Stimulated activated CD4-positive, alpha-beta T cell treated with anti-CD3 and anti-CD28 coated beads, Interleukin-4, amount 100 ng/mL, for 48 hours (primary cell): ENCODE results near the gene SLC1A1.
"Not testable (repeated sequence)": the region's sequence is repeated elsewhere in the genome, so short reads cannot be mapped to it uniquely, and the experiment has no call there.

Experiments used
- DNase-seq, 2 donors: peaks; one replicate each; pipeline ENCODE4 v3.0.0-alpha.2; 2020; ENCODE audit warnings: low read depth in 2 of 2

SLC1A1 gene

GRCh38 chr9:4576448-4576847 lies 86.2 kb downstream of the SLC1A1 start:
- no peak for DNase-seq

DNA sequence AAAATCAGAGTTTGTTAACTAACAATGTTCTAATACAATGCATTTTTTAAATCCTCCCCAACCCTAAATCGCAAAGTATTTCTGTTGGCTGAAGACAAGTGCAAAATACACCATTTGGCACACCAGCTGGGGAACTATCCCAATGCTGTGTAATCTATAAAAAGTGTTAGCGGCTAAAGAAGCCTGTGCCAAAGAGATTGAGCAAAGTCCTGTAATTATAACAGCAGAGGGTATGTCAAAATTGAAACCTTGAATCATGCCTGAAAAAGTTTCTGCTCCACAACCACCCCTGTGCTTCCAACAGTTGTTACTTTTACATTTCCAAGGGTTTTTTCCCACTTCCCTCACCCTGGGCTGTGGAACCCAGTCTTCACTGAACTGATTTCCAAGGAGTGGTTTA lies 88.7 kb downstream of the SLC1A1 start:
- DNase-seq, result no peak

DNA sequence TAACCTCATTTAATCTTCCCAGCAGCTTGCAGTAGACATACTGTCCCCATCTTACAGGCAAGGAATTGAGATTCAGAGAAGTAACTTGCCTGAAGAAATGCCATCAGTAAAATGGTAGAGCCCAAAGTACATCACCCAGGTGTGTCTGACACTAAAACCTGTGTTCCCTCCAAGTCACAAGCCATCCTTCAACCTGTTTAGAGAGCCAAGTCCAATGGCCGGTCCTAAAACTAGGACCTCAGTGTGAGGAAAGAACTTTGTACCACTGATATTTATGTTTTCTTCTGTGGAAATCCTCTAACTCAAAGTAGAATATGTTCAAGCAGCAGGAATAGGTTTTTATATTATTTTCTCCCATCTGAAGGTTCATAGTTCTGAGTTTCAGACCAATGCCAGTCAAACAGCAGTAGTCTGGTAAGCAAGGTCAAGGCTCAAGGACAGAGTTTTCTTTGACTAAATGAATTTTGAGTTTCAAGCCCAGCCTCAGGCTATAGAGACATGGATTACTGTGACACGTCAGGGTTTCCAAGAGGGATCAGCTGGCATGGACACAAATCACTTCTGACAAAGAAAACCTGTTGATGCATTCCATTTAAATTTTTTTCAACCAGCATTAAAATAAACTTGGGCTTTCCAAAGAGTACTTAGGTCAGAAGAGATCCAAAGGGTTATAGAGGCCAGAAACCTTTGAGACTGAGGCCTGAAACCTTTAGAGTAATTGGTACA lies 90.9 kb downstream of the SLC1A1 start:
- no peak for DNase-seq

DNA sequence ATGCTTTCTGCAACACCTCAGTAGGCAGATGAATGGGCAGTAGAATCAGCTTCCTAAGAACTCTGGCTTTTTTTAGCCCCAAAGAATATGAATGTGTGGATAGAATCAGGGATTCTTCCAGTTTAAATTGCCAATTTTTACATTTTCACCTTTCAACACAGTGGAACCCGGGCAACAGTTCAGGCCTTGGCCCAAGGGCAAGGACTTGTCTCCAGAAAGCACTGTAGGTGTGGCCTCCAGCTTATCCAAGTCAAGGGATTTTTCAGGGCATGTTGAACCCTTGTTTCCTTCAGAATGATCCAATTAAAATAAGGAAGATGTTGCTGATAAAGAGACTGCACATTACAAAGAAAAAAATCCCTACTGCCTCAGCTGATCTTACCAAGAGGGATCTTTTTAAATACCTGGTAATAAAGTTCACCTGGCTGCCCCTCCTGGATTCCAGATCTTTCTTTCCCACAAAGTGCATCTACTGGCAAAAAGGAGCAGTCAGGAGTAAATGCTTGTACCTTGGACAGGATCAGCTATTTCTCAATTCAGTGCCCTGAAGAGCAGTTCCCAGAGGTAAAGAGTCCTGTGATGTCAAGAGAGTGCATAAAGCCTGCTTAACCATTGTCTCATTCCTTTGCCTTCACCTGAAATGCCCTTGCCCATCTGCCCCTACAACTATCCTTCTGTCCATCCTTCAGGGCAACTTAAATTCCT lies 91.7 kb downstream of the SLC1A1 start:
- no peak for DNase-seq

GRCh38 chr9:4583001-4583400 lies 92.7 kb downstream of the SLC1A1 start:
- DNase-seq, result no peak

DNA sequence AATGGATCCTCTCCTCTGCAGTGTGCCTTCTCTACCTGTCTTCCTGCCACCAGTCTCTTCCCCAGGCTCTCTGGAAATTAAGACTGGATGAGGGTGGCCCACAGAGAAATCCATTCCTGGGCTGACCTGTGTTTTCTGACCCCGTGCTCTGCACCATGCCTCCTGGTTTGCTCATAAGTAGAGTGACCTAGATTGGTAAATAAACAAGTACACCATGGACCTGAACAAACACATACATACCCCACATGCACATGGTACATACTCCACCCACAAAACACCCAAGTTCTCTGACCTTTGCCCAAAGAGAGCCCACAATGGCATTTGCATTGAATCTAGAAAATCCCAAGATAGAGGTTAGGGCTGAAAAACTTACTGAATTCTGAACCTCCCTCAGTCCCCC lies 94.4 kb downstream of the SLC1A1 start:
- no peak for DNase-seq

- no peak for DNase-seq
These were observed 94.9 kb downstream of the SLC1A1 start for GRCh38 chr9:4585135-4585534.

DNA sequence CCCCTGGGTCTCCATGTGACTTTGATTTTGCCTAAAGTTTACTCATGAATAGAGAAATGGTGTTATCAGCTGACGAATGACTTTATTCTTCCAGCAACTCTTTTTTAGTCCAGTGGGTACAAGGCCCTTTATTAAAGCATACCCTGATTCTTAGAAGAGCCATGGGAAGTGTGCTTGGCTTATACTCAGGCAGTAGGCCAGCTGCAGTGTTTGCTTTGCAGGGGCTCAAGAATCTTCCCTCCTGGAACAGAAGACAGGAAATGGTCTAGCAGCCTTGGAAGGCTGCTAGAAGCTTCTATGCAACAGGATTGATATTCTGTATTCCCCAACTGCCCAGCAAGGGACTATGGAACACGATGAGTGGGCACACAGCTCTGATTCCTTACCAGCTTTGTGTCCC lies 98.5 kb downstream of the SLC1A1 start:
- DNase-seq, result no peak

DNA sequence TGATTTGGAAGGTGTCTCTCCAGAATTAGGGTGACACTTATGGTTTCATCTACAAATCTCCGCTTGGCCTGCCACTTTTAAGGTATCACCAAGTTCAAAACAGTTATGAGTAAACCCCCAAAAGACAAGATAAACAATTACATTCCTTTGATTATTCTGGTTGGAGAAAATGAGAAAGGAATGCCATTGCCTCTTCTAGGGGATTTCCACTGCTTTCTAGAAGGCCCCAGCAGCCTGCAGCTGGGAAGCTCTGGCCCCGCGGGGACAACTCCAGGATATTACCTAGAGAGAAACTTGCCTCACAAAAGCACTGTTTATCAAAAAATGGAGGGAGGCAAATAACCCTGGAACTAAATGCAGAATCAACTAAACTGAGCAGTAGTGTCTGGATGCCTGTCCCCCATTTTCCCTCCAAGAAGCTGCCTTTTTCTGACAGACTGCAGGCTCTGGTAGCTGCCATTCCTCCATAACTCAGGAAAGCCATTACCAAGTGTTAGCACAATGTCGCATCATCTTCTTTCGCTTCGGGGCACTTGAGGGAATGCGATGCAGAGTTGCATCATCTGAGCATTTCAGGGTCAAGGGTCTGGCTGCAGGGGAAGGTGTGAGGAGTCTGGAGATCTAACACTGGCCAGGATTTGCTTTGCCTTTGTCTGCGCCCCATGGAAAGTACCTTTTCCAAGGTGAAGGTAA lies 100.3 kb downstream of the SLC1A1 start:
- DNase-seq, result no peak

DNA sequence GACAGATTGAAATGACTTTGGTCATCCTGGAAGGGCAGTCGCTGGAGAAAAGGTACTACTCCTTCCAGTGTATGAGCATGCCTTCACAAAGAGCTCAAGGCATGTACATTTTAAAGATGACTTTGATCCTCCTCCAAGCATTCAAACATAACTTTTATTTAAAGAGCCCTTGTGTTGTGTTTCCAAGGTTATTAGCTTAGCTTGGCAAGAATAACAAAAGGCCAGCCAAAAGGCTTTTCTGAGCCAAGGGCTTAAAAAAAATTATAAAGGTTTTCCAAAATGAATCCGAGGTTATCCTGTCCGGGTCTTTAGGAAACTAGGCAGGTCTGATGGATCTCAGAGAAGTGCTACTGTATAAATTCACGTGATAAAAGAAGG lies 100.8 kb downstream of the SLC1A1 start:
- no peak for DNase-seq

GRCh38 chr9:4592295-4592694 lies 102.0 kb downstream of the SLC1A1 start:
- DNase-seq, result no peak

DNA sequence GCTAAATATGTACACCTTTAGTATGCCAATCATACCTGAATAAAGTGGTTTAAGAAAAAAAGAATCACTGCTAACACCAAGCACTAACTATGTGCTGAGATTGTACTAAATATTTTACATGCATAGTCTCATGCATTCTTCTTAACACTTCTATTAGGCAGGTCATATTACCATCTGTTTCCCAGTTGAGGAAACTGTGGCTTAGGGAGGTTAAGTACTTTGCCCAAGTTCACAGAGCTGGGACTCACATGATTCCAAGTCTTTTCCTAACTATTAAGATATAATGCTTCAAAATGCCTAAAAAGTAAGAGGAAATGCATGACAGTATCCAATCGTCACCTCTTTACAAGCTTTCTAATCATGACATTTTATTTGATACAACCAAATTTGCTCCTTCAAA lies 102.6 kb downstream of the SLC1A1 start:
- DNase-seq, result no peak

DNA sequence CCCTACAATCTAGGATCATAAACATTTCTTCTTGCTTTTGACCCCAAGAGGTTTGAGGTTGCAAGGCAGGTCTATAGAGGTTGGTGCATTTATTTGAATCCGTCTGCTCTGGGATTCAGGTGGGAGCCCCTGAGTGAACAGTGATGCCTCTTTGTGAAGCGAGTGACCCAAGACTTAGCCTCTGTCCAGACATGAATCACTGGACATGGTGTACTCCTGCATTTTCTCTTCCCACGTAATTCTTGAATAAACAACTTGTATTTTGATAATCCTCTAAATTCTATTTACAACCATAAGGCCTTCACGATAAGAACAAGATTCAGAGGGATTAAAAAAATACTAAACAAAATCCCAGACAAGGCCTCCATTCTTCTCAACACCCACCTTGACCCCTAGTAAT lies 104.3 kb downstream of the SLC1A1 start:
- DNase-seq, result no peak

- no peak for DNase-seq
These were observed 104.7 kb downstream of the SLC1A1 start for GRCh38 chr9:4594994-4595393.

DNA sequence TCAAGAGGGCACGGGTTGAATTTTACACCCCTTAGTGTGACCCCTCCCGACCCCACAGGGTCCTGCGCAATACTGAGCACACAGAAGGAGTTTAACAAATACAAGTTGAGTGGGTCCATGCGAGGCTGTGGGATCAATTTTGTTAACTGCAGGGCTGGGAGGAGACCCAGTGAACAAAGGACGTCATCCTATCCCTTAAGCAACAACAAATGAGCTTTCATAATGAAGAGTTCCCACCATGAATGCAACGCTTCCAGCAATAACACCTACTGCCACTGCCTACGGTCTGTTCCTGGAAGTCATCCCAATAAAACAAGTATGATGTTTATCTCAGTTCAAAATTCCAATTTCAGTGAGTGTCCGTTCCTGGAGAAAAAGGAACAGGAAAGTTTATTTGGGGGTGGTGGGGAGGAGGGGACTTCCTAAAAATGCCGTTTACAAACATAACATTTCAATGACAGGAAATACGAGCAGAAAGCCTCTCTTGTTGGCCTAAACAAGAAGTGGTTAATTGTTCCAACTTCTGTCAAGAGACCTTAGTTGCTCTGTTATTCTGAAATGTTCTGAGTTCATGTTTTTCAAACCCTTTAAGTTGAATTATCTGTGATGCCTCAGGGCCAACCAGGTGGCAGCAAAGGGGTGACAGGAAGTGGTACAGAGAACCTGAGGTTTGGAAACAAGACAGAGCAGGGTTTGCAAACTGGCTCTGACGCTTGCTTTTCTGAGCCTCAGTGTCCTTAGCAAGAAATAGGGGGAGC lies 106.1 kb downstream of the SLC1A1 start:
- no peak for DNase-seq

DNA sequence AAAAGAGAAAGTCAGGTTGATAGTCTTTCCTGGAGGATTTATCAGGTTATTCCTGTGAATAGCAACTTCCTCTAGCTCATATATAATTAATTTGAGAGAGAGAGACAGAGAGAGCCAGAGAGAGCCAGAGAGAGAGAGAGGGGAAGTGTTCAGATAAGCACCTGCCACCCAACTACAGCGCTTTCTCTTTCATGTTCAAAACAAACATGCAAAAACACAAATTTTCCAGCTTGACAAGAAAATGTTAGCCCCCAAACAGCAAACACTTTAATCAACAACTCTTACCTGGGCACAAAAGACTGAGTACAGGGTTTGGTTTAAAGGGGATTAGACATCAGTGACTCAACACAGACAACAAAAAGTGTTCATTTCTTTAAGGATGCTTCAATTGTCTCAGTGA lies 110.1 kb downstream of the SLC1A1 start:
- DNase-seq, result no peak

- DNase-seq, result no peak
These were observed 113.6 kb downstream of the SLC1A1 start for GRCh38 chr9:4603830-4604229.

- DNase-seq, result peak; percentile 56 to 60
These were observed 114.4 kb downstream of the SLC1A1 start for GRCh38 chr9:4604678-4605095.

DNA sequence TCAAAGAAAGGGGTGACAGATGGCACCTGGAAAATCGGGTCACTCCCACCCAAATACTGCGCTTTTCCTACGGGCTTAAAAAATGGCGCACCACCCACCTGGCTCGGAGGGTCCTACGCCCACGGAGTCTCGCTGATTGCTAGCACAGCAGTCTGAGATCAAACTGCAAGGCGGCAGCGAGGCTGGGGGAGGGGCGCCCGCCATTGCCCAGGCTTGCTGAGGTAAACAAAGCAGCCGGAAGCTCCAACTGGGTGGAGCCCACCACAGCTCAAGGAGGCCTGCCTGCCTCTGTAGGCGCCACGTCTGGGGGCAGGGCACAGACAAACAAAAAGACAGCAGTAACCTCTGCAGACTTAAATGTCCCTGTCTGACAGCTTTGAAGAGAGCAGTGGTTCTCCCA lies 115.8 kb downstream of the SLC1A1 start:
- DNase-seq, result not testable (repeated sequence)

DNA sequence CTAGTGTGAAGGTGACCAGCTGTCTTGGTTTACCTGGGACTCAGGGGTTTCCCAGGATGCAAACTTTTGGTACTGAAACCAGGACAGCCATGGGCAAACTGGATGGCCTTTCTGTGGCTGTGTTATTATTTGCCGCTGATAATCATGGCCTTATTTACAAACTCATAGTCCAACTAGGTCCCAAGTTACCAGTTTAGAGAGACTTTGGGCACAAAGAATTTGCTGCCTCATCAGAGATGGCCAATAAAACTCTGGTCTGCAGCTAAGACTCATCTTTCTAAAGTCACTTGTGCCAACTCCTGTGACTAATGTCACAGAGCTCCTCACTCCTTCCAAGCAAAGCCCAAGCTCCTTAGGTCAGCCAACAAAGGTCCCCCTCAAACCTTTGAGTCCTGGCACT lies 124.4 kb downstream of the SLC1A1 start:
- no peak for DNase-seq

DNA sequence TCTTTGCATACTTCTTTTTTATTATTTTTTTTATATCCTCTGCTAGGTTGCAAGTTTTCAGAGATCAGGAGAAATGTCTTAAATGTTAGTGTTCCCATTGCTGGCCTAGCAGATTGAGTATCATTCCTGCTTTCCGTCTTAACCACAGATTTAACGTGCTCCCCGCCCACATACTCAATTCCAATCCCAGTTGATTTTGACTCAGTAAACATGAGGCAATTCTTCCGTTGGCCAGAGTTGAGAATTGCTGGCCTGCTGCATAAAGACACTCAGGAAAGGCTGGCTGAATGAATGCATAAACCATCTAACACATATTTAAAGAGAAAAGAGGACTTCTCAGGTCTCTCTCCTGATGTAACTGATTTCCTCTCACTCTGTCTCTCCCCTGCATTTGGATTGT lies 125.0 kb downstream of the SLC1A1 start:
- DNase-seq, result no peak

DNA sequence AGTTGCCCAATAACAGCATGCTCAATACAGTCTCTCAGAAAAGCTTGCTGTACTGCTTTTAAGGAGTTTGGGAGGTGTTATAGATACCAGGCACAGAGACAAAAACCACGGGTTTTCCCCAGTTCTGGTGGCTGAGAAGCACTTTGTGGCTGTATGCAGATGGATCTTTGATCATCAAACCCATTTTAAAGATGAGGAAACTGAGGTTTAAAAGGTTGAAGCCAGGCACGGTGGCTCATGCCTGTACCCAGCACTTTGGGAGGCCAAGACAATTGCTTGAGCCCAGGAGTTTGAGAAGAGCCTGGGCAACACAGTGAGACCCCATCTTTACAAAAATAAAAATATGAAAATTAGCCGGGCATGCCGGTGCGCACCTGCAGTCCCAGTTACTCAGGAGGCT lies 125.5 kb downstream of the SLC1A1 start:
- no peak for DNase-seq
